Cardiac fibroblast (primary cell): ENCODE data around the gene RAB30.

Experiments used
- DNase-seq, 2 donors: peaks; one replicate each; pipeline versions ENCODE4 v3.0.0 to v3.0.0-alpha.2; 2010; ENCODE audit warnings: low read depth in 2 of 2
- H3K4me3 ChIP-seq, 2 donors: replicated peaks in 1 of 2; 1 replicate in 1 of 2; 2 replicates in 1 of 2; pipeline ENCODE4 v1.5.1; 2011; ENCODE audit warnings: low read depth in 2 of 2, low read length in 2 of 2, mild to moderate bottlenecking in 2 of 2, moderate library complexity in 1 of 2
- TF ChIP-seq, protein P1 (sequence below): IDR thresholded peaks from one replicate; pipeline ENCODE4 v1.5.1; 2011; ENCODE audit warnings: low read depth, mild to moderate bottlenecking, low read length, inconsistent platforms

Gene RAB30, protein sequence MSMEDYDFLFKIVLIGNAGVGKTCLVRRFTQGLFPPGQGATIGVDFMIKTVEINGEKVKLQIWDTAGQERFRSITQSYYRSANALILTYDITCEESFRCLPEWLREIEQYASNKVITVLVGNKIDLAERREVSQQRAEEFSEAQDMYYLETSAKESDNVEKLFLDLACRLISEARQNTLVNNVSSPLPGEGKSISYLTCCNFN

DNA sequence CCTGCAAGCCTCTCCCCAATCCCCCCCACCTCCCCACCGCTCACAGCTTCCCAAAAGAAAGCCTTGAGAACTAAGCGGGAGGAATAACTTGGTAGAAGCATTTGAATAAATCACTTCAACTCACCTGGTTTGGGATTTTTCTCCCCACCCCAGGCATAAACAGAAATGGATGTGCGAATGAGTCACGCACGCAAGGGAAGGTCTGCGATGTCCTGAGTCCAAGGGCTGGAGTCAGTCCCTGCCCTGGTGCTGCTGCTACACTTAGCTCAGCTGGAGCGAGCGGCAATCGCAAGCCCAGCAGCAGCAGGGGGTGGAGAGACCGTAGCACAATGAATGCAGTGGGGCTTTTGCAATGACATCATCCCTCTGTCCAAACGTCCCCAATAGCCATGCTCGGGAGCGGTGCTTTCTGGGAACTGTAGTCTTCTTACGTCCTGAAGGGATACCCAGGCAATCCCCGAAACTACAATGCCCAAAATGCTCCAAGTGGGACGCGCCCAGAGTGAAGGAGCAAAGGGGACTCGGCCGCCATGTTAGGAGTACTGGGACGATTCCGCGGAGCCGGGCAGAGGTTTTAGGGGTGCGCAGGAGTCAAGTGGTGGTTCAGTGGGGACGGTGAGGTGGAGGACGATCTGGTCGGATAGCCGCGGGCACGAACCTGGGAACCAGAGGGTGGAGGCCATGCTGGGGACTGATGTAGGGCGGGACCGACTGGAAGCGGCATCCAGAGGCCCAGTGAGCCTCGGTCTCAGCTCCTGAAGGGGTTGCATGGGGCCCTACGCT, at the start of gene RAB30:
RAB30 (minus strand) TSS at position 331 of the 783 bp plus-strand sequence. CDS start 74,581 bp downstream, outside the sequence.
- TF ChIP-seq, protein P1, sequence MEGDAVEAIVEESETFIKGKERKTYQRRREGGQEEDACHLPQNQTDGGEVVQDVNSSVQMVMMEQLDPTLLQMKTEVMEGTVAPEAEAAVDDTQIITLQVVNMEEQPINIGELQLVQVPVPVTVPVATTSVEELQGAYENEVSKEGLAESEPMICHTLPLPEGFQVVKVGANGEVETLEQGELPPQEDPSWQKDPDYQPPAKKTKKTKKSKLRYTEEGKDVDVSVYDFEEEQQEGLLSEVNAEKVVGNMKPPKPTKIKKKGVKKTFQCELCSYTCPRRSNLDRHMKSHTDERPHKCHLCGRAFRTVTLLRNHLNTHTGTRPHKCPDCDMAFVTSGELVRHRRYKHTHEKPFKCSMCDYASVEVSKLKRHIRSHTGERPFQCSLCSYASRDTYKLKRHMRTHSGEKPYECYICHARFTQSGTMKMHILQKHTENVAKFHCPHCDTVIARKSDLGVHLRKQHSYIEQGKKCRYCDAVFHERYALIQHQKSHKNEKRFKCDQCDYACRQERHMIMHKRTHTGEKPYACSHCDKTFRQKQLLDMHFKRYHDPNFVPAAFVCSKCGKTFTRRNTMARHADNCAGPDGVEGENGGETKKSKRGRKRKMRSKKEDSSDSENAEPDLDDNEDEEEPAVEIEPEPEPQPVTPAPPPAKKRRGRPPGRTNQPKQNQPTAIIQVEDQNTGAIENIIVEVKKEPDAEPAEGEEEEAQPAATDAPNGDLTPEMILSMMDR, result no peak
- peak within 1 kb of the TSS; percentile 81 to 85 for H3K4me3 ChIP-seq
- DNase-seq, result peak; percentile 100

DNA sequence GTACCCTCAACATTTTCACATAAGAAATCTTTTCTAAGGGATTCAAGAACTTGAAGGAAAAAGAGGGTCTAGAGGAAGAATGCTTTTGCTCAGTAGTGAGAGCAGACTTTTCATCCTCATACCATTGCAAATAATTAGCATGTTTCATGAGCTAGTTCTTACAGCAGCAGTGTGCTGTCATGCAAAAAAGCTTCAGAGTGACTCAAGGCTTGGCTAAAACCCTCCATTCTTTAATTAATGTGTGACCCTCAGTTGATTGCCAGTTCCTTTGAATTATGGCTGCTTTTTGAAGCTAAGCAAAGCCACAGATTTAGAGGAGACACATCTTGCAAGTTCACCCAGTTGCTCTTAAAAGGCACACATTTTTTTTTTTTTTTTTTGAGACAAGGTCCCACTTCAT, 48.6 kb upstream of the RAB30 start:
- peak in 1 of 2 donors; percentile 6 for DNase-seq
- H3K4me3 ChIP-seq, result no peak overlapping the region
- TF ChIP-seq, protein P1, result no peak

DNA sequence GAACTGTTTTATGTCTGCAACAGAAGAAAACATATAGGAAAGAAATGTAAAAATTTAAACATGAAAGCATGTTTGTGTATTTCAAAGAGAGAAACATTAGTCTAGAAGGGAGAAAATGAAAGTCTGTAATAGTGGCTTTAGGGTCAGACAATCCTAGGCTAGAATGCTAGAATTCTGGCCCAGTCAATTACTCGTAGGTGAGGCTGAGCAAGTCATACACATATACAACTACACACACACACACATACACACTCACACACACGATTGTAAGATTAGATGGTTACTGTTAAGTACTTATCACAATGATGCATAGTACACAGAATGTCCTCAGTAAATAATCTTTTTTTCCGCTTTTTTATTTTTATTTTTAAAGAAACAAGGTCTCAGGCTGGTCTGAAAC, 47.5 kb upstream of the RAB30 start:
- TF ChIP-seq, protein P1, result no peak
- no peak for DNase-seq
- H3K4me3 ChIP-seq, result no peak overlapping the region

DNA sequence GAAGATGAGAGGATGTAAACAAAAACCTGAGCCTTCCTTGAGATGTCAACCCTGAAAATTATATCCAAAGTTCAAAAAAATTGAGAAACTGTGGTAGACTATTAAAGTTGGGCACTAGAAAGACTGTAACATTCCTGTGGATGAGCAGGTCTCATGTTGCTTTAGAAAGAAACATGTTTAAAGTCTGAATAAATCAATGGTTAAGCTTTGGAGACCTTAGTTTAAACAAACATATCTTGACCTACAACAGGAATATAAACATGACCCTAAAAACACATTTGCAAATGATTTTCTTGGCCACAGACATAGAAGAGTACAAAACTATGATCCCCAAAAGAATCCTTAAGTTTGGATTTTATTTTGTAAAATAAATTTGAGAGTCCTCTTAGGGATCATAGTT, 47.1 kb upstream of the RAB30 start:
- TF ChIP-seq, protein P1, result no peak
- no peak for DNase-seq
- H3K4me3 ChIP-seq, result no peak overlapping the region

DNA sequence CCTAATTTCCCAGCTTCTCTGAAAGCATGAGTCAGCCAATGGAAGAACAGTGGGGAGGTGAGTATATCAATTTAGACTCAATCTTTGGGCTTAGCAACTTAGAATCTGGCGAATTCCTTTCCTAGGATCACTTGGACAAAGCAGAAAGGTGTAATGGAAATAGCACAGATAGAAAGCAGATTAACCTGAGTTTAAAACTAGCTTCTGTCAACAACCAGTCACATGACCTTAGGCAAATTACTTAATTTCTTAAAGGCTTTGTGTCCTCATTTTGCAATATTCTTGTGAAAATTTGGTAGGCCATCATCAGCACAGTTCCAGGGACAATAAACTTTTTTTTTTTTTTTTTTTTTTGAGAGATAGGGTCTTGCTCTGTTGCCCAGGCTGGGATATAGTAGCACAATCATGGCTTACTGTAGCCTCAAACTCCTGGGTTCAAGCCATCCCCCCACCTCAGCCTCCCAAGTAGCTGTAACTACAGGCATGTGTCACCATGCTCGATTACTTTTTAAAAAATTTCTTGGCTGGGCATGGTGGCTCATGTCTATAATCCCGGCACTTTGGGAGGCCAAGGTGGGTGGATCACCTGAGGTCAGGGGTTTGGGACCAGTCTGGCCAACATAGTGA, 44.4 kb upstream of the RAB30 start:
- DNase-seq, result no peak
- no peak overlapping the region for H3K4me3 ChIP-seq
- TF ChIP-seq, protein P1, result no peak

DNA sequence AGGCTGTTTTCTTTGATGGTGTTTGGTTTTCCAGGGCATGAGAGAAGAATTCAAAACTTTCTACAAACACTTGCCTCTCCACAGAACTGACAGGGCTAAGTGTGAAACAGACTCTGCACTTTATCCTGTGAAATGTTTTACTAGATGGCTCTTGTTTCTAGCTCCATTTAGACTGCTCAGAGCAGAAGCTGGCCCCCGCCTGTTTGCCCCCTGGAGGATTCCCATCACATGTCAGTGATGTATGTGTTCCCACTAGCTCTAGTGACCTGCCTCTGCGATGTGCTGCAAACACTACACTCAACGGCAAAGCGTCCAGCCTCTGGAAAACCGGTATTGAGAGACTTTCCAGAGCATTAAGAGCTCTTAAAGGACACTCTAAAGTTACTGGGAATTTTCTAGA, 43.9 kb upstream of the RAB30 start:
- no peak for DNase-seq
- TF ChIP-seq, protein P1, result no peak
- no peak overlapping the region for H3K4me3 ChIP-seq
